HepG2 (cell line): ENCODE measurements around the gene HP1BP3. TPM values are rescaled to one million over a fixed set of nuclear protein-coding genes. Genes with fewer than 3 reads are reported as not detected.
A peak's percentile ranks its signal among the peaks of the same experiment; 100 is the strongest.

ENCODE experiments used
- ATAC-seq: fragments of 200-7000 bp; cut with Tn5 transposase; 3 replicates; pipeline ENCODE4 v1.9.1; 2020; ENCODE audit warnings: mild to moderate bottlenecking, moderate library complexity
- BruUV-seq: library from RNA; stranded (reverse); fragments of 400-500 nt; replicated peaks from 2 replicates; lab custom pipeline; 2021; lab: Mats Ljungman, UMichigan
- CTCF ChIA-PET: fragments of 300-600 bp; formaldehyde crosslinking; extraction: SDS; loops from one replicate; lab custom pipeline; 2021; ENCODE audit warnings: low total read pairs, inconsistent platforms, low intra/inter-chr PET ratio; lab: Yijun Ruan, JAX
- POLR2A ChIA-PET: fragments of 350-600 bp; sonication (Branson Sonifier 250); formaldehyde crosslinking; loops from one replicate; lab custom pipeline; 2020; ENCODE audit warnings: antibody characterized with exemption, inconsistent platforms; lab: Yijun Ruan, JAX
- DNase-seq: peaks from one replicate; pipeline ENCODE4 v3.0.0-alpha.2; 2015; ENCODE audit warnings: low spot score
- FAIRE-seq: peaks from 3 replicates; lab custom pipeline; 2011; peaks lifted over from hg19 to GRCh38; lab: Jason Lieb, UNC
- H2AFZ ChIP-seq: one replicate; pipeline ENCODE4 v1.6.1; 2011; ENCODE audit warnings: low read length, inconsistent platforms
- H3K27ac ChIP-seq: fragments of 300-600 bp; 3 replicates; pipeline ENCODE4 v1.8.0; 2011; ENCODE audit warnings: mixed run types, mild to moderate bottlenecking, mixed read lengths, low read length, inconsistent platforms; ENCODE audit not compliant: insufficient read depth; ENCODE audit errors: extremely low read length
- H3K27me3 ChIP-seq, 2 experiments: fragments of 200-600 bp in 1 of 2; 2 replicates in 1 of 2; 3 replicates in 1 of 2; pipeline versions ENCODE4 v1.6.0 to v1.8.0; 2011; ENCODE audit warnings: low read length in 2 of 2, mild to moderate bottlenecking in 2 of 2, moderate library complexity in 2 of 2, inconsistent platforms in 1 of 2; ENCODE audit not compliant: insufficient read depth in 2 of 2, control insufficient read depth in 1 of 2
- H3K36me3 ChIP-seq, 2 experiments: fragments of 200-600 bp in 1 of 2; replicated peaks in 1 of 2; 2 replicates in 1 of 2; 3 replicates in 1 of 2; pipeline versions ENCODE4 v1.5.1 to v1.8.0; 2011; ENCODE audit warnings: low read length in 2 of 2, inconsistent platforms in 1 of 2; ENCODE audit not compliant: insufficient read depth in 2 of 2, control insufficient read depth in 1 of 2
- H3K4me1 ChIP-seq: 2 replicates; pipeline ENCODE4 v1.5.1; 2012; ENCODE audit warnings: low read length, inconsistent platforms; ENCODE audit not compliant: insufficient read depth
- H3K4me2 ChIP-seq: 2 replicates; pipeline ENCODE4 v1.6.0; 2011; ENCODE audit warnings: low read depth, low read length, inconsistent platforms
- H3K4me3 ChIP-seq, 3 experiments: fragments of 200-600 bp in 1 of 3; sonication (generic), shearing (Covaris generic) in 1 of 3; replicated peaks in 1 of 3; 2 replicates each; pipeline ENCODE4 v1.5.1; 2011 to 2016; ENCODE audit warnings: low read length in 3 of 3, inconsistent platforms in 2 of 3, low read depth in 2 of 3, mild to moderate bottlenecking in 2 of 3, control low read depth in 1 of 3, mixed read lengths in 1 of 3; ENCODE audit not compliant: insufficient read depth in 1 of 3
- H3K79me2 ChIP-seq: one replicate; pipeline ENCODE4 v1.6.1; 2011; ENCODE audit warnings: low read length, inconsistent platforms; ENCODE audit not compliant: insufficient read depth
- H3K9ac ChIP-seq: 2 replicates; pipeline ENCODE4 v1.6.0; 2011; ENCODE audit warnings: mild to moderate bottlenecking, low read depth, low read length, inconsistent platforms; ENCODE audit not compliant: insufficient read depth
- H3K9me3 ChIP-seq: 2 replicates; pipeline ENCODE4 v1.5.1; 2012; ENCODE audit warnings: mild to moderate bottlenecking, low read length
- H4K20me1 ChIP-seq: 2 replicates; pipeline ENCODE4 v1.6.0; 2011; ENCODE audit warnings: inconsistent platforms, mild to moderate bottlenecking, low read length, moderate library complexity; ENCODE audit not compliant: insufficient read depth
- PLRG1 ChIP-seq: fragments of 450-650 bp; conservative IDR thresholded peaks from 2 replicates; pipeline ENCODE4 v1.6.1; 2016
- ZNF121 ChIP-seq: sonication (generic); formaldehyde crosslinking; IDR thresholded peaks from 2 replicates; pipeline ENCODE4 v1.5.0; 2020; ENCODE audit warnings: mild to moderate bottlenecking, missing genetic modification reagents
- ZNF296 ChIP-seq: sonication (generic); formaldehyde crosslinking; conservative IDR thresholded peaks from 2 replicates; pipeline ENCODE4 v1.5.0; 2020; ENCODE audit warnings: mild to moderate bottlenecking, missing genetic modification reagents
- ZNF546 ChIP-seq: sonication (generic); formaldehyde crosslinking; conservative IDR thresholded peaks from 2 replicates; pipeline ENCODE4 v1.8.1; 2023; ENCODE audit warnings: mild to moderate bottlenecking, missing genetic modification reagents
- WGBS: methylation state at CpG from one replicate; pipeline ENCODE4 v1.1.6; 2017; ENCODE audit warnings: low lambda C conversion rate; 5-methylcytosine and 5-hydroxymethylcytosine counted together
- in situ Hi-C: cut with HindIII; loops from 2 replicates; pipeline ENCODE4 v1.10.0; 2017; ENCODE audit warnings: low pct_unique_long_range_greater_than_20kb; ENCODE audit not compliant: extremely low pct_ligation_motif_present
- intact Hi-C: fragments of 100-400 bp; cut with micrococcal nuclease; formaldehyde crosslinking; loops from one replicate; pipeline ENCODE4 v1.10.0; 2022; ENCODE audit not compliant: unreplicated experiment
- polyA plus RNA-seq, 8 experiments: library from polyadenylated mRNA; depleted of rRNA in 3 of 8; stranded (reverse) in 7 of 8; unstranded in 1 of 8; fragments of >200 nt; fragmentation: Illumina TruSeq in 4 of 8; extraction: Trizol in 4 of 8; gene quantifications; 2 replicates each; pipeline versions ENCODE4 v1.2.1 to v1.2.3, GENCODE V29; 2011 to 2016; ENCODE audit warnings: low read depth in 4 of 8, missing spikeins in 1 of 8, mixed read lengths in 1 of 8; ENCODE audit not compliant: insufficient read depth in 1 of 8
- total RNA-seq, 5 experiments: library from RNA; depleted of rRNA; stranded (reverse); fragments of >200 nt; fragmentation: Illumina TruSeq; extraction: Trizol; gene quantifications; 2 replicates each; pipeline ENCODE4 v1.2.3, GENCODE V29; 2016; ENCODE audit warnings: low read depth in 1 of 5
- TF ChIP-seq, protein P1 (sequence below): sonication (generic); formaldehyde crosslinking; IDR thresholded peaks from 2 replicates; pipeline ENCODE4 v1.9.0; 2021; ENCODE audit warnings: mild to moderate bottlenecking, missing genetic modification reagents
- TF ChIP-seq, protein P2 (sequence below): IDR thresholded peaks from 2 replicates; pipeline ENCODE4 v1.6.1; 2016; ENCODE audit warnings: missing genetic modification reagents, missing compliant biosample characterization

Gene HP1BP3
- total and polyA plus RNA-seq, 2 of the 13 experiments (the other 11 are each of a cell fraction or from before 2014, with no cell fraction given), result 98.5 to 137 TPM

- TF ChIP-seq ZNF121 (peak; percentile 77), PLRG1 (no peak), ZNF546 (no peak), ZNF296 (CRISPR knock-in tag) (no peak)
- TF ChIP-seq, protein P1, sequence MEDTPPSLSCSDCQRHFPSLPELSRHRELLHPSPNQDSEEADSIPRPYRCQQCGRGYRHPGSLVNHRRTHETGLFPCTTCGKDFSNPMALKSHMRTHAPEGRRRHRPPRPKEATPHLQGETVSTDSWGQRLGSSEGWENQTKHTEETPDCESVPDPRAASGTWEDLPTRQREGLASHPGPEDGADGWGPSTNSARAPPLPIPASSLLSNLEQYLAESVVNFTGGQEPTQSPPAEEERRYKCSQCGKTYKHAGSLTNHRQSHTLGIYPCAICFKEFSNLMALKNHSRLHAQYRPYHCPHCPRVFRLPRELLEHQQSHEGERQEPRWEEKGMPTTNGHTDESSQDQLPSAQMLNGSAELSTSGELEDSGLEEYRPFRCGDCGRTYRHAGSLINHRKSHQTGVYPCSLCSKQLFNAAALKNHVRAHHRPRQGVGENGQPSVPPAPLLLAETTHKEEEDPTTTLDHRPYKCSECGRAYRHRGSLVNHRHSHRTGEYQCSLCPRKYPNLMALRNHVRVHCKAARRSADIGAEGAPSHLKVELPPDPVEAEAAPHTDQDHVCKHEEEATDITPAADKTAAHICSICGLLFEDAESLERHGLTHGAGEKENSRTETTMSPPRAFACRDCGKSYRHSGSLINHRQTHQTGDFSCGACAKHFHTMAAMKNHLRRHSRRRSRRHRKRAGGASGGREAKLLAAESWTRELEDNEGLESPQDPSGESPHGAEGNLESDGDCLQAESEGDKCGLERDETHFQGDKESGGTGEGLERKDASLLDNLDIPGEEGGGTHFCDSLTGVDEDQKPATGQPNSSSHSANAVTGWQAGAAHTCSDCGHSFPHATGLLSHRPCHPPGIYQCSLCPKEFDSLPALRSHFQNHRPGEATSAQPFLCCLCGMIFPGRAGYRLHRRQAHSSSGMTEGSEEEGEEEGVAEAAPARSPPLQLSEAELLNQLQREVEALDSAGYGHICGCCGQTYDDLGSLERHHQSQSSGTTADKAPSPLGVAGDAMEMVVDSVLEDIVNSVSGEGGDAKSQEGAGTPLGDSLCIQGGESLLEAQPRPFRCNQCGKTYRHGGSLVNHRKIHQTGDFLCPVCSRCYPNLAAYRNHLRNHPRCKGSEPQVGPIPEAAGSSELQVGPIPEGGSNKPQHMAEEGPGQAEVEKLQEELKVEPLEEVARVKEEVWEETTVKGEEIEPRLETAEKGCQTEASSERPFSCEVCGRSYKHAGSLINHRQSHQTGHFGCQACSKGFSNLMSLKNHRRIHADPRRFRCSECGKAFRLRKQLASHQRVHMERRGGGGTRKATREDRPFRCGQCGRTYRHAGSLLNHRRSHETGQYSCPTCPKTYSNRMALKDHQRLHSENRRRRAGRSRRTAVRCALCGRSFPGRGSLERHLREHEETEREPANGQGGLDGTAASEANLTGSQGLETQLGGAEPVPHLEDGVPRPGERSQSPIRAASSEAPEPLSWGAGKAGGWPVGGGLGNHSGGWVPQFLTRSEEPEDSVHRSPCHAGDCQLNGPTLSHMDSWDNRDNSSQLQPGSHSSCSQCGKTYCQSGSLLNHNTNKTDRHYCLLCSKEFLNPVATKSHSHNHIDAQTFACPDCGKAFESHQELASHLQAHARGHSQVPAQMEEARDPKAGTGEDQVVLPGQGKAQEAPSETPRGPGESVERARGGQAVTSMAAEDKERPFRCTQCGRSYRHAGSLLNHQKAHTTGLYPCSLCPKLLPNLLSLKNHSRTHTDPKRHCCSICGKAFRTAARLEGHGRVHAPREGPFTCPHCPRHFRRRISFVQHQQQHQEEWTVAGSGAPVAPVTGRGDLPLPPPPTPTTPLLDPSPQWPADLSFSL (CRISPR knock-in tag), result no peak
- TF ChIP-seq, protein P2, sequence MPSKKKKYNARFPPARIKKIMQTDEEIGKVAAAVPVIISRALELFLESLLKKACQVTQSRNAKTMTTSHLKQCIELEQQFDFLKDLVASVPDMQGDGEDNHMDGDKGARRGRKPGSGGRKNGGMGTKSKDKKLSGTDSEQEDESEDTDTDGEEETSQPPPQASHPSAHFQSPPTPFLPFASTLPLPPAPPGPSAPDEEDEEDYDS (CRISPR knock-in tag), result no peak
- H3K9ac ChIP-seq, result no peak overlapping the region
- H4K20me1 ChIP-seq, result no peaks in the 10 kb centered on the region
- no peaks in the 10 kb centered on the region for H3K9me3 ChIP-seq
- in situ Hi-C loops (no loop called here), intact Hi-C loops (no loop called here)
- no peak overlapping the region for H3K4me3 ChIP-seq
- ChIA-PET POLR2A (no interaction called here), CTCF (no interaction called here)
- FAIRE-seq, result no peak
- no peak overlapping the region for H3K27ac ChIP-seq
- H3K27me3 ChIP-seq, result no peaks in the 10 kb centered on the region
- H2AFZ ChIP-seq, result no peak overlapping the region
- H3K4me1 ChIP-seq, result no peaks in the 10 kb centered on the region
- 95% methylated on average over 4 of the region's 4 CpGs for WGBS
- no peaks in the 10 kb centered on the region for H3K79me2 ChIP-seq
- no peak overlapping the region for H3K4me2 ChIP-seq
- no peak for ATAC-seq
- H3K36me3 ChIP-seq, result peaks cover 1 to 4% of the 10 kb centered on the region in 2 experiments; a peak in 1 of 5 replicates
- no peak for DNase-seq
- no TSS peak for BruUV-seq
These were observed 49.1 kb upstream of the HP1BP3 start for GRCh38 chr1:20836230-20836629.
